Colonic mucosa (tissue), 4 donors: ENCODE data around the gene NRIP2. TPM values are rescaled to one million over a fixed set of nuclear protein-coding genes. Genes with fewer than 3 reads are reported as not detected.

Source experiments
- DNase-seq: peaks from one replicate; pipeline ENCODE4 v3.0.0-alpha.2; 2020
- H3K27ac ChIP-seq: fragments of 200-600 bp; one replicate; pipeline ENCODE4 v1.8.0; 2021
- H3K27me3 ChIP-seq: fragments of 200-600 bp; one replicate; pipeline ENCODE4 v1.8.0; 2021
- H3K36me3 ChIP-seq: fragments of 200-600 bp; one replicate; pipeline ENCODE4 v1.8.0; 2021
- H3K4me1 ChIP-seq: fragments of 200-600 bp; one replicate; pipeline ENCODE4 v1.8.0; 2021; ENCODE audit warnings: mild to moderate bottlenecking
- H3K4me3 ChIP-seq: fragments of 200-600 bp; one replicate; pipeline ENCODE4 v1.8.0; 2021
- H3K9ac ChIP-seq, 2 donors: one replicate each; pipeline ENCODE4 v1.7.0; 2013; ENCODE audit warnings: control low read depth in 2 of 2, low read depth in 2 of 2, low read length in 2 of 2
- H3K9me3 ChIP-seq: fragments of 200-600 bp; one replicate; pipeline ENCODE4 v1.8.0; 2021
- CTCF ChIP-seq: fragments of 200-600 bp; IDR thresholded peaks from one replicate; pipeline ENCODE4 v1.8.0; 2022; ENCODE audit warnings: antibody characterized with exemption, mild to moderate bottlenecking
- intact Hi-C: fragments of 100-400 bp; cut with DNase I; formaldehyde crosslinking; loops from one replicate; pipeline ENCODE4 v1.14.1; 2022
- total RNA-seq, 2 donors: library from RNA; stranded (reverse); fragmentation: NEBNext Ultra II Directional in 1 of 2; extraction: Animal tissue kit (Norgen Biotek cat#: 25700) in 1 of 2; gene quantifications; one replicate each; pipeline ENCODE4 v1.2.1, GENCODE V29; 2021
- donor health status: healthy.
- donor health status: DM: no; HTN: no; CAD: no.
- donor health status: DM: no; HTN: no; CAD: no.

Gene NRIP2
- total RNA-seq, 2 donors from 2014 or later, result 0.49 to 0.77 TPM

- Histone ChIP-seq H3K9ac (peak overlapping the region; percentile 53 to 93), H3K9me3 (no peaks in the 10 kb centered on the region), H3K4me1 (peaks cover 8% of the 10 kb centered on the region), H3K27ac (peak overlapping the region; percentile 66), H3K27me3 (no peaks in the 10 kb centered on the region), H3K36me3 (peaks cover 22% of the 10 kb centered on the region), H3K4me3 (peak overlapping the region; percentile 57)
- no peak for TF ChIP-seq CTCF
- DNase-seq, result peak; percentile 47
- intact Hi-C loops, result no loop called here
Measured at GRCh38 chr12:2796187-2796666, 38.6 kb downstream of the NRIP2 start.

GRCh38 chr12:2795291-2796186 lies 39.3 kb downstream of the NRIP2 start:
- intact Hi-C loops, result no loop called here
- H3K36me3 ChIP-seq, result peaks cover 21% of the 10 kb centered on the region
- TF ChIP-seq CTCF, result no peak
- peak overlapping the region; percentile 53 to 93 for H3K9ac ChIP-seq
- DNase-seq, result peak; percentile 86
- peaks cover 8% of the 10 kb centered on the region for H3K4me1 ChIP-seq
- peak overlapping the region; percentile 66 for H3K27ac ChIP-seq
- H3K9me3 ChIP-seq, result no peaks in the 10 kb centered on the region
- no peaks in the 10 kb centered on the region for H3K27me3 ChIP-seq
- H3K4me3 ChIP-seq, result peak overlapping the region; percentile 57

- Histone ChIP-seq H3K27me3 (no peaks in the 10 kb centered on the region), H3K36me3 (peaks cover 14% of the 10 kb centered on the region), H3K27ac (peak within 1 kb of the TSS; percentile 66), H3K9ac (peak within 1 kb of the TSS; percentile 82 to 93), H3K9me3 (no peaks in the 10 kb centered on the region), H3K4me3 (peak within 1 kb of the TSS; percentile 57), H3K4me1 (peaks cover 8% of the 10 kb centered on the region)
- intact Hi-C loops, result no loop called here
- peak; percentile 96 for DNase-seq
- TF ChIP-seq CTCF, result no peak
Measured at GRCh38 chr12:2794736-2795289, 40.0 kb downstream of the NRIP2 start, which contains the start of gene FKBP4. FKBP4 (plus strand) TSS chr12:2794970; CDS start chr12:2795140, 170 bp downstream.

GRCh38 chr12:2794191-2794735 lies 40.6 kb downstream of the NRIP2 start:
- Histone ChIP-seq H3K4me3 (peak overlapping the region; percentile 57), H3K4me1 (peaks cover 8% of the 10 kb centered on the region), H3K27me3 (no peaks in the 10 kb centered on the region), H3K9me3 (no peaks in the 10 kb centered on the region), H3K9ac (peak overlapping the region; percentile 59 to 82), H3K36me3 (peaks cover 8% of the 10 kb centered on the region), H3K27ac (peak overlapping the region; percentile 64)
- intact Hi-C loops, result no loop called here
- TF ChIP-seq CTCF, result no peak
- DNase-seq, result peak; percentile 86

GRCh38 chr12:2793561-2793960 lies 41.3 kb downstream of the NRIP2 start:
- H3K4me1 ChIP-seq, result peaks cover 8% of the 10 kb centered on the region
- intact Hi-C loops, result no loop called here
- DNase-seq, result no peak
- H3K4me3 ChIP-seq, result no peak overlapping the region
- peaks cover 1% of the 10 kb centered on the region for H3K36me3 ChIP-seq
- H3K9me3 ChIP-seq, result no peaks in the 10 kb centered on the region
- TF ChIP-seq CTCF, result no peak
- H3K9ac ChIP-seq, result no peak overlapping the region
- H3K27me3 ChIP-seq, result no peaks in the 10 kb centered on the region
- H3K27ac ChIP-seq, result no peak overlapping the region
